PC-3 (cell line): ENCODE measurements around the gene GOSR1.

Experiments
- CTCF ChIP-seq: fragments of 300-600 bp; sonication (generic); conservative IDR thresholded peaks from 2 replicates; pipeline ENCODE4 v1.5.1; 2017; ENCODE audit warnings: antibody characterized with exemption, low read depth, mild to moderate bottlenecking, low read length
- EZH2phosphoT487 ChIP-seq: fragments of 300-600 bp; sonication (generic); IDR thresholded peaks from 2 replicates; pipeline ENCODE4 v1.6.1; 2018; ENCODE audit warnings: mild to moderate bottlenecking, antibody characterized with exemption, low read length, borderline replicate concordance

- TF ChIP-seq CTCF (no peak), EZH2phosphoT487 (no peak)
Observed at GRCh38 chr17:30526401-30526800, 49.2 kb downstream of the GOSR1 start.
